Measurements from ENCODE around the gene ZFHX3.

Gene ZFHX3

DNA sequence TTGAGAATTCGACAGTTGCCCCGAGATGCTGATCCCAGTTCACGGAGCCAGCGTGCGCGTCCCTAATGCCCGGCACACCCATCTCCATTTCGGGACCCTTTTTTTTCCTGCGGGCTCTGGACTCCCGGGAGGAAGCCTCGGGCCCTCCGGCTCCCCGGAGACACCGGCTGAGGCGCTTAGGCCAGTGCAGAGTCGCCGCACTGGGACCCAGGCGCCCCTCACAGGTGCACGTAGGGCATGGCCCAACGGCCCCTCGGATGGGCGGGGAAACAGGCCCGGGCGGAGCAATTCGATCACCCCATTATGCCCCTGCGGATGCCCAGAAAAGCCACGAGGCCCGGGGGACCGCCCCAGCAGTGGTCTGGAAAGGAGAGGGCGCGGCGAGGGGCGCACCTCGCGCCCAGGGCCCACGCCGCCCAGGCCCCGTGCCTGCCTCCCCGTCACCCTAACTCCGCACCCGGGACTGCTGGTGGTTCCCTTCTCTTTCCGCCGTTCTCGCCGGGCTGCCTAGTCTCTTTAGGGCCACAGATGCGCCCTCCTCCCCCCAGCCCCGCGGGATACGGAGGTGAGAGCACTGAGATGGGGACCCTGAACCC, 18.5 kb upstream of the ZFHX3 start:
- Histone ChIP-seq H3K9ac (no peak overlapping the region), H3K27me3 (ENCODE audit: insufficient read depth, low read depth) (no peaks in the 10 kb centered on the region), H3K36me3 (ENCODE audit: insufficient read depth) (no peaks in the 10 kb centered on the region), H3K4me3 (IDR thresholded peaks at IDR 0.05; ENCODE audit: insufficient read depth, low read depth, low read length) (no peak overlapping the region), H3K4me1 (ENCODE audit: low read depth, poor library complexity, severe bottlenecking) (peaks cover 4% of the 10 kb centered on the region), H3K27ac (no peak overlapping the region), H3K79me2 (ENCODE audit: insufficient read depth, low read depth) (no peaks in the 10 kb centered on the region), H3K4me2 (no peak overlapping the region), H4K20me1 (ENCODE audit: insufficient read depth) (no peaks in the 10 kb centered on the region), H2AFZ (ENCODE audit: low read depth) (no peak overlapping the region)
- TF ChIP-seq, protein P1, sequence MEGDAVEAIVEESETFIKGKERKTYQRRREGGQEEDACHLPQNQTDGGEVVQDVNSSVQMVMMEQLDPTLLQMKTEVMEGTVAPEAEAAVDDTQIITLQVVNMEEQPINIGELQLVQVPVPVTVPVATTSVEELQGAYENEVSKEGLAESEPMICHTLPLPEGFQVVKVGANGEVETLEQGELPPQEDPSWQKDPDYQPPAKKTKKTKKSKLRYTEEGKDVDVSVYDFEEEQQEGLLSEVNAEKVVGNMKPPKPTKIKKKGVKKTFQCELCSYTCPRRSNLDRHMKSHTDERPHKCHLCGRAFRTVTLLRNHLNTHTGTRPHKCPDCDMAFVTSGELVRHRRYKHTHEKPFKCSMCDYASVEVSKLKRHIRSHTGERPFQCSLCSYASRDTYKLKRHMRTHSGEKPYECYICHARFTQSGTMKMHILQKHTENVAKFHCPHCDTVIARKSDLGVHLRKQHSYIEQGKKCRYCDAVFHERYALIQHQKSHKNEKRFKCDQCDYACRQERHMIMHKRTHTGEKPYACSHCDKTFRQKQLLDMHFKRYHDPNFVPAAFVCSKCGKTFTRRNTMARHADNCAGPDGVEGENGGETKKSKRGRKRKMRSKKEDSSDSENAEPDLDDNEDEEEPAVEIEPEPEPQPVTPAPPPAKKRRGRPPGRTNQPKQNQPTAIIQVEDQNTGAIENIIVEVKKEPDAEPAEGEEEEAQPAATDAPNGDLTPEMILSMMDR (conservative IDR thresholded peaks at IDR 0.05; ENCODE audit: low read depth, low read length): no peak

DNA sequence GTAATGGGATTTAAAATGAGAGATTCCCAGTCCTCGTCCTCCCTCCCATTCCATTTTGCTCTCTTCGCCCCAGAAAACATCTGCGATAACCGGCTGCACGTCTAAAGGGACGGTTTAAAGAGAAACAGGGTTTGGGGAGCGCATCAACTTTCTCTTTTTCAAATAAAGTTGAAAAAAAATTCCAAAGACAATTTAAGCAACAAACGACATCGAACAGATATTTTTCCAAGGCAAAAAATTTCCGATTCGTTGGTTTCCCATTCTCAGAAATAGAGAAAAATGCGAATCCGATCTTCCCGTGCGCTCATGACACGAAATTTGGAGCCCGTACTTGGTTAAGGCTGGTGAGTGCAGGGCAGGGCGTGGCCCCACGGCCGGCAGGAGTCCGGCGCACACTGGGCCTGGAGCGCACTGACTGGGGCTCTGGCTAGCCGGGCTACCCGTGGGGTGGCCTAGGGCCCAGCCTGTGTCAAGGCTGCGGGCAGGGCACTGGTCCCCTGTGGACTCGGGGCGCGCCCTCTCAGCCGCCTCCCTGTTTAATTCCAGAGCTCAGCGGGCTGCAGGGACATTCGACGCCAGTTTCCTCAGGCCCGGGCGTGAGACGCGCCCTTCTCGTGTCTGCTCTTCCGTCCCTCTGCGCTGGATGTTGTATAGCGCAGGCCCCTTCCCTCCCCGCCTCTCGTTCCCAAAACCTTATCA, 17.9 kb upstream of the ZFHX3 start:
- TF ChIP-seq, protein P1 (conservative IDR thresholded peaks at IDR 0.05; ENCODE audit: low read depth, low read length): no peak
- no peak overlapping the region for H3K4me2 ChIP-seq
- H3K4me3 ChIP-seq (IDR thresholded peaks at IDR 0.05; ENCODE audit: insufficient read depth, low read depth, low read length): no peak overlapping the region
- no peak overlapping the region for H3K27ac ChIP-seq
- H3K79me2 ChIP-seq (ENCODE audit: insufficient read depth, low read depth): no peaks in the 10 kb centered on the region
- peaks cover 2% of the 10 kb centered on the region for H3K4me1 ChIP-seq (ENCODE audit: low read depth, poor library complexity, severe bottlenecking)
- H3K36me3 ChIP-seq (ENCODE audit: insufficient read depth): no peaks in the 10 kb centered on the region
- no peak overlapping the region for H3K9ac ChIP-seq
- H3K27me3 ChIP-seq (ENCODE audit: insufficient read depth, low read depth): no peaks in the 10 kb centered on the region
- H2AFZ ChIP-seq (ENCODE audit: low read depth): no peak overlapping the region
- no peaks in the 10 kb centered on the region for H4K20me1 ChIP-seq (ENCODE audit: insufficient read depth)

DNA sequence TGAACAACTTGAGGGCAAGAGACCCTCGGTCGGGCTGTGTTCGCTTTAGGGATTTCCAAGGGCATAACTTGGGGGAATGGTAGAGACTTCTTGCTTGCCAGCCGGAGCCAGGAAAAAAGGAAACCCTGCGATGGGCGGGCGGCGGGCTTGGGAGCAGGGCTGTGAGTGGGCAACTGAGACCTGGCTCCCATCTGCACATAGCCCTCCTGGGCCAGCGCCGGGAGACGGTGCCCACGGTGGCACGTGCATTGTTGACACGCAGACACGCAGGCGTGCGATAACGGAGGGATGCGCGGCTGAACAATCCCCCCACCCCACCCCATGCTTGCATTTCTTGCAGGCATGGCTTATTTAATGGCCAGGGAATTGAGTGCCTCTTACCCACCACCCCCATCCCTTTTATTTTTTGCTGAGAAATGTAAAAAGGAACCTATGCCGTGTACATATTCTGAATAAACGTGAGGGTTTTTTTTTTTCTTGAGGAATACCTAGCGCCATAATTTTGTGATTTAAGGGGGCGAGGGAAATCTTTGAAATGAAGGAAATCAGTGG, 17.1 kb upstream of the ZFHX3 start:
- Histone ChIP-seq H3K9ac (no peak overlapping the region), H3K4me1 (ENCODE audit: low read depth, poor library complexity, severe bottlenecking) (peaks cover 6% of the 10 kb centered on the region), H3K36me3 (ENCODE audit: insufficient read depth) (no peaks in the 10 kb centered on the region), H3K27me3 (ENCODE audit: insufficient read depth, low read depth) (no peaks in the 10 kb centered on the region), H3K4me3 (IDR thresholded peaks at IDR 0.05; ENCODE audit: insufficient read depth, low read depth, low read length) (no peak overlapping the region), H3K4me2 (no peak overlapping the region), H2AFZ (ENCODE audit: low read depth) (no peak overlapping the region), H3K27ac (no peak overlapping the region), H4K20me1 (ENCODE audit: insufficient read depth) (no peaks in the 10 kb centered on the region), H3K79me2 (ENCODE audit: insufficient read depth, low read depth) (no peaks in the 10 kb centered on the region)
- TF ChIP-seq, protein P1 (conservative IDR thresholded peaks at IDR 0.05; ENCODE audit: low read depth, low read length): no peak

DNA sequence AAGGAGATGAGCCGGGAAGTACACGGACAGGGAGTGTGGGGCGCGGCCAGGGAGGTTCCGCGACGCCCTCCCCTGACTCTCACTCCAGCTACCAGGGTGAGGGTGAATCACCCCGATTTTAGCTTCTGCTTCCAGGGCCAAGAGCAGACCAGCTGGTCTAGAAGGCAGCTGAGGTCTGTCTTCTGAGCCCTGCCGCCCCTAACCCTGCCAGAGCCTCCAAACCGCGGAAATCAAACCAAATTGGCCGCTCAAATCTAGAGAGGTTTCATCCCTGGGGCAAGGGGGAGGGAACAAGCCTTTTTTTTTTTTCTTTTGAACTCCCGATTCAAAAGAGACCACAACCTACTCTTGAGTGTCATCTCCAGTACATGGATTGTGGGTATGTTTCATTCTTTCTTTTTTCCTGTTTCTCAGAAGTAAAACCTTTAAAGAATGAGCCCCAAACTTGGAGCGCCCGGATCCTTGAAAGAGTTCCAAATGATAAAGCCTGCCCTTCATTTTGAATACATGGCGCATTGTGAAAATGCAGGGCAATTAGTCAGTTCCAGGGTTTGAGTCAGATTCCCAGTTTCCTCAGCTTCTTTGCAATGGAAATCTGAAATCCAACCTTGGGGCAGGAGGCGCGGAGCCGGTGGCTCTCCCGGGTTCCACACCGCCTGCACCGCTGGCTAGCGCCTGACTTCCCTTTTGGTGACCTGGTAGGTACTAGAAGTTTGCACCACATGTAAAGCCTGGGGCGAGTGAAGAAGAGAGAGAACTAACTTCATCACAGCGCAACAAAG, 16.5 kb upstream of the ZFHX3 start:
- Histone ChIP-seq H3K36me3 (ENCODE audit: insufficient read depth) (no peaks in the 10 kb centered on the region), H4K20me1 (ENCODE audit: insufficient read depth) (no peaks in the 10 kb centered on the region), H3K27ac (no peak overlapping the region), H3K4me3 (IDR thresholded peaks at IDR 0.05; ENCODE audit: insufficient read depth, low read depth, low read length) (no peak overlapping the region), H3K27me3 (ENCODE audit: insufficient read depth, low read depth) (no peaks in the 10 kb centered on the region), H2AFZ (ENCODE audit: low read depth) (no peak overlapping the region), H3K9ac (no peak overlapping the region), H3K79me2 (ENCODE audit: insufficient read depth, low read depth) (no peaks in the 10 kb centered on the region), H3K4me2 (no peak overlapping the region), H3K4me1 (ENCODE audit: low read depth, poor library complexity, severe bottlenecking) (peaks cover 12% of the 10 kb centered on the region)
- TF ChIP-seq, protein P1 (conservative IDR thresholded peaks at IDR 0.05; ENCODE audit: low read depth, low read length): no peak
